HG03280 (cell line): ENCODE data around the gene GABBR1.

Experiments
- ATAC-seq: cut with Tn5 transposase; IDR thresholded peaks from one replicate; pipeline ENCODE4 v1.9.1; 2021; ENCODE audit warnings: mild to moderate bottlenecking, moderate library complexity; ENCODE audit not compliant: unreplicated experiment

Gene GABBR1

GRCh38 chr6:29577544-29577943 lies 55.4 kb downstream of the GABBR1 start:
- ATAC-seq, result no peak

- ATAC-seq, result no peak
These were observed 56.9 kb downstream of the GABBR1 start for GRCh38 chr6:29576056-29576455.

GRCh38 chr6:29567991-29568390 lies 65.0 kb downstream of the GABBR1 start:
- ATAC-seq, result no peak

GRCh38 chr6:29567541-29567940 lies 65.4 kb downstream of the GABBR1 start:
- ATAC-seq, result no peak

GRCh38 chr6:29566856-29567255 lies 66.1 kb downstream of the GABBR1 start:
- ATAC-seq, result no peak

- ATAC-seq, result no peak
These were observed 68.1 kb downstream of the GABBR1 start for GRCh38 chr6:29564875-29565274.

- no peak for ATAC-seq
These were observed 69.5 kb downstream of the GABBR1 start for GRCh38 chr6:29563435-29563965.

- ATAC-seq, result no peak
These were observed 71.3 kb downstream of the GABBR1 start for GRCh38 chr6:29561606-29562181.

GRCh38 chr6:29561091-29561490 lies 71.9 kb downstream of the GABBR1 start:
- no peak for ATAC-seq

- no peak for ATAC-seq
These were observed 73.3 kb downstream of the GABBR1 start, which contains the start of gene UBD for GRCh38 chr6:29559524-29560287. UBD (minus strand) TSS chr6:29559732; CDS start chr6:29559701, 31 bp downstream.

GRCh38 chr6:29558439-29559079 lies 74.4 kb downstream of the GABBR1 start:
- no peak for ATAC-seq

- no peak for ATAC-seq
These were observed 75.7 kb downstream of the GABBR1 start for GRCh38 chr6:29557320-29557719.

- no peak for ATAC-seq
These were observed 78.2 kb downstream of the GABBR1 start for GRCh38 chr6:29554764-29555163.

- no peak for ATAC-seq
These were observed 79.5 kb downstream of the GABBR1 start for GRCh38 chr6:29553268-29554057.

- peak; percentile 86 for ATAC-seq
These were observed 80.4 kb downstream of the GABBR1 start for GRCh38 chr6:29552512-29553051.

GRCh38 chr6:29547573-29547972 lies 85.4 kb downstream of the GABBR1 start:
- ATAC-seq, result no peak

- no peak for ATAC-seq
These were observed 95.1 kb downstream of the GABBR1 start for GRCh38 chr6:29537714-29538403.

- ATAC-seq, result no peak
These were observed 100.5 kb downstream of the GABBR1 start for GRCh38 chr6:29532320-29532951.

GRCh38 chr6:29531668-29532067 lies 101.3 kb downstream of the GABBR1 start:
- ATAC-seq, result no peak
